Breast epithelium (tissue), 4 donors: ENCODE data around the gene CD93. TPM values are rescaled to one million over a fixed set of nuclear protein-coding genes. Genes with fewer than 3 reads are reported as not detected.

Experiments
- DNase-seq, 2 donors: peaks; one replicate each; pipeline ENCODE4 v3.0.0-alpha.2; 2019; ENCODE audit warnings: low spot score in 2 of 2
- H3K27ac ChIP-seq, 2 donors: fragments of 200-600 bp; sonication (generic) in 1 of 2; one replicate each; pipeline ENCODE4 v1.5.1; 2016 to 2019; ENCODE audit warnings: mild to moderate bottlenecking in 1 of 2
- H3K27me3 ChIP-seq, 2 donors: fragments of 200-600 bp; sonication (generic) in 1 of 2; one replicate each; pipeline versions ENCODE4 v1.5.1 to v1.6.0; 2017 to 2019; ENCODE audit warnings: control low read depth in 1 of 2, mild to moderate bottlenecking in 1 of 2
- H3K36me3 ChIP-seq: fragments of 200-600 bp; one replicate; pipeline ENCODE4 v1.5.1; 2019
- H3K4me1 ChIP-seq, 2 donors: fragments of 200-600 bp; sonication (generic); one replicate each; pipeline ENCODE4 v1.5.1; 2016 to 2019; ENCODE audit warnings: control low read depth in 1 of 2
- H3K4me3 ChIP-seq, 3 donors: fragments of 200-600 bp; sonication (generic); 1 replicate in 2 of 3; 2 replicates in 1 of 3; pipeline ENCODE4 v1.5.1; 2016 to 2019; ENCODE audit warnings: mild to moderate bottlenecking in 3 of 3, moderate library complexity in 2 of 3
- H3K9me3 ChIP-seq, 2 donors: fragments of 200-600 bp; sonication (generic) in 1 of 2; one replicate each; pipeline ENCODE4 v1.5.1; 2016 to 2019; ENCODE audit warnings: control low read depth in 1 of 2
- CTCF ChIP-seq, 3 donors: fragments of 450-650 bp; IDR thresholded peaks; one replicate each; pipeline ENCODE4 v1.5.1; 2016 to 2017; ENCODE audit warnings: antibody characterized with exemption in 3 of 3, mild to moderate bottlenecking in 3 of 3, moderate library complexity in 3 of 3
- POLR2A ChIP-seq: fragments of 450-650 bp; IDR thresholded peaks from one replicate; pipeline ENCODE4 v1.6.1; 2016; ENCODE audit warnings: antibody characterized with exemption, mild to moderate bottlenecking, moderate library complexity
- POLR2AphosphoS5 ChIP-seq, 3 donors: sonication (generic); formaldehyde crosslinking; IDR thresholded peaks; one replicate each; pipeline ENCODE4 v1.6.1; 2017; ENCODE audit warnings: antibody characterized with exemption in 3 of 3
- intact Hi-C: fragments of 100-400 bp; cut with DNase I; formaldehyde crosslinking; loops from one replicate; pipeline ENCODE4 v1.15.1; 2023; ENCODE audit warnings: low total_unique reads
- total RNA-seq, 3 donors: library from RNA; depleted of rRNA; stranded (reverse); fragments of >200 nt; gene quantifications; one replicate each; pipeline ENCODE4 v1.1.0, GENCODE V29; 2016

Gene CD93
- total RNA-seq, 3 donors from 2014 or later, result 19.2 to 64.9 (median 36.5) TPM

- TF ChIP-seq POLR2AphosphoS5 (IDR thresholded peaks at IDR 0.05) (no peak), POLR2A (no peak), CTCF (IDR thresholded peaks at IDR 0.05) (no peak)
- Histone ChIP-seq H3K27ac (no peak overlapping the region), H3K36me3 (no peaks in the 10 kb centered on the region), H3K4me1 (no peaks in the 10 kb centered on the region), H3K4me3 (no peak overlapping the region), H3K9me3 (no peaks in the 10 kb centered on the region), H3K27me3 (no peaks in the 10 kb centered on the region)
- intact Hi-C loops, result no loop called here
- no peak for DNase-seq
Measured at GRCh38 chr20:23095499-23095898, 9.4 kb upstream of the CD93 start.

GRCh38 chr20:23094927-23095326 lies 8.8 kb upstream of the CD93 start:
- no peaks in the 10 kb centered on the region for H3K4me1 ChIP-seq
- H3K27me3 ChIP-seq, result no peaks in the 10 kb centered on the region
- H3K36me3 ChIP-seq, result no peaks in the 10 kb centered on the region
- no peak for DNase-seq
- H3K4me3 ChIP-seq, result no peak overlapping the region
- TF ChIP-seq POLR2AphosphoS5 (IDR thresholded peaks at IDR 0.05) (no peak), POLR2A (no peak), CTCF (IDR thresholded peaks at IDR 0.05) (no peak)
- H3K9me3 ChIP-seq, result no peaks in the 10 kb centered on the region
- intact Hi-C loops, result no loop called here
- no peak overlapping the region for H3K27ac ChIP-seq

- Histone ChIP-seq H3K27me3 (no peaks in the 10 kb centered on the region), H3K4me3 (no peak overlapping the region), H3K9me3 (no peaks in the 10 kb centered on the region), H3K4me1 (no peaks in the 10 kb centered on the region), H3K27ac (no peak overlapping the region), H3K36me3 (no peaks in the 10 kb centered on the region)
- TF ChIP-seq CTCF (IDR thresholded peaks at IDR 0.05) (no peak), POLR2A (no peak), POLR2AphosphoS5 (IDR thresholded peaks at IDR 0.05) (no peak)
- no peak for DNase-seq
- intact Hi-C loops, result no loop called here
Measured at GRCh38 chr20:23094213-23094896, 8.2 kb upstream of the CD93 start.

GRCh38 chr20:23093613-23094012 lies 7.5 kb upstream of the CD93 start:
- no peak overlapping the region for H3K4me3 ChIP-seq
- H3K4me1 ChIP-seq, result no peaks in the 10 kb centered on the region
- intact Hi-C loops, result no loop called here
- no peak overlapping the region for H3K27ac ChIP-seq
- no peak for DNase-seq
- H3K36me3 ChIP-seq, result no peaks in the 10 kb centered on the region
- H3K9me3 ChIP-seq, result no peaks in the 10 kb centered on the region
- H3K27me3 ChIP-seq, result no peaks in the 10 kb centered on the region
- TF ChIP-seq POLR2A (no peak), CTCF (IDR thresholded peaks at IDR 0.05) (no peak), POLR2AphosphoS5 (IDR thresholded peaks at IDR 0.05) (no peak)

GRCh38 chr20:23092861-23093495 lies 6.9 kb upstream of the CD93 start:
- no peak overlapping the region for H3K4me3 ChIP-seq
- H3K9me3 ChIP-seq, result no peaks in the 10 kb centered on the region
- intact Hi-C loops, result no loop called here
- no peak for DNase-seq
- H3K4me1 ChIP-seq, result no peaks in the 10 kb centered on the region
- TF ChIP-seq CTCF (IDR thresholded peaks at IDR 0.05) (no peak), POLR2A (no peak), POLR2AphosphoS5 (IDR thresholded peaks at IDR 0.05) (no peak)
- H3K27ac ChIP-seq, result no peak overlapping the region
- H3K36me3 ChIP-seq, result no peaks in the 10 kb centered on the region
- no peaks in the 10 kb centered on the region for H3K27me3 ChIP-seq
